Pancreas (tissue), 10 donors: ENCODE measurements around the gene CCNJL. TPM values are rescaled to one million over a fixed set of nuclear protein-coding genes. Genes with fewer than 3 reads are reported as not detected.

ENCODE experiments used
- ATAC-seq, 4 donors: fragments of 200-7000 bp; cut with Tn5 transposase; one replicate each; pipeline versions ENCODE4 v1.8.0 to v1.9.1; 2020; ENCODE audit warnings: mild to moderate bottlenecking in 4 of 4, moderate library complexity in 4 of 4
- DNase-seq, 6 donors: peaks; one replicate each; pipeline ENCODE4 v3.0.0-alpha.2; 2020
- FAIRE-seq: peaks from 2 replicates; lab custom pipeline; 2012; peaks lifted over from hg19 to GRCh38; lab: Jason Lieb, UNC
- H3K27ac ChIP-seq, 4 donors: fragments of 200-600 bp; sonication (generic); 1 replicate in 3 of 4; 2 replicates in 1 of 4; pipeline versions ENCODE4 v1.5.0 to v1.8.0; 2020
- H3K27me3 ChIP-seq, 4 donors: fragments of 200-600 bp; one replicate each; pipeline ENCODE4 v1.8.0; 2021
- H3K36me3 ChIP-seq, 3 donors: fragments of 200-600 bp; sonication (generic) in 1 of 3; one replicate each; pipeline versions ENCODE4 v1.5.0 to v1.8.0; 2020 to 2021
- H3K4me1 ChIP-seq, 3 donors: fragments of 200-600 bp; one replicate each; pipeline ENCODE4 v1.8.0; 2021
- H3K4me3 ChIP-seq, 4 donors: fragments of 200-600 bp; sonication (generic) in 2 of 4; one replicate each; pipeline versions ENCODE4 v1.5.0 to v1.8.0; 2020 to 2021
- H3K9me3 ChIP-seq, 4 donors: fragments of 200-600 bp; one replicate each; pipeline ENCODE4 v1.8.0; 2021
- CTCF ChIP-seq, 4 donors: fragments of 200-600 bp; sonication (generic) in 3 of 4; IDR thresholded peaks; one replicate each; pipeline versions ENCODE4 v1.5.0 to v1.8.0; 2021; ENCODE audit warnings: antibody characterized with exemption in 4 of 4
- whole genome bisulfite sequencing, 2 donors: extraction: QIAGEN DNeasy Blood & Tissue Kit; methylation state at CpG; one replicate each; pipeline ENCODE4 v1.1.7; 2013; 5-methylcytosine and 5-hydroxymethylcytosine counted together
- intact Hi-C, 3 donors: fragments of 100-400 bp; cut with DNase I; formaldehyde crosslinking; loops; one replicate each; pipeline versions ENCODE4 v1.11.1 to v1.14.2; 2022
- polyA plus RNA-seq, 2 donors: library from polyadenylated mRNA; stranded (reverse); fragments of 200-250 nt; gene quantifications; one replicate each; pipeline ENCODE4 v1.2.3, GENCODE V29; 2013
- total RNA-seq, 6 donors: library from RNA; stranded (reverse); fragmentation: NEBNext Ultra II Directional in 4 of 6; extraction: Animal tissue kit (Norgen Biotek cat#: 25700) in 4 of 6; gene quantifications; one replicate each; pipeline versions ENCODE4 v1.2.1 to v1.2.4, GENCODE V29; 2021 to 2023
- donor health status: healthy with polysubstance abuse.
- donor health status: DM: no; HTN: no; CAD: no; lungs with moderate emphysema.
- donor health status: DM: no; HTN: no; CAD: no.
- donor health status: control.
- donor health status: control.
- donor health status: Bipolar disorder and iron deficiency.
- donor health status: DM: yes; HTN: yes; CAD: no.
- donor health status: DM: no; HTN: no; CAD: no.
- donor health status: DM: no; HTN: no; CAD: no.
- donor health status: DM: yes; HTN: yes; CAD: no.

CCNJL gene
- total and polyA plus RNA-seq, 8 donors = 0.06 to 0.58 (median 0.14) TPM

DNA sequence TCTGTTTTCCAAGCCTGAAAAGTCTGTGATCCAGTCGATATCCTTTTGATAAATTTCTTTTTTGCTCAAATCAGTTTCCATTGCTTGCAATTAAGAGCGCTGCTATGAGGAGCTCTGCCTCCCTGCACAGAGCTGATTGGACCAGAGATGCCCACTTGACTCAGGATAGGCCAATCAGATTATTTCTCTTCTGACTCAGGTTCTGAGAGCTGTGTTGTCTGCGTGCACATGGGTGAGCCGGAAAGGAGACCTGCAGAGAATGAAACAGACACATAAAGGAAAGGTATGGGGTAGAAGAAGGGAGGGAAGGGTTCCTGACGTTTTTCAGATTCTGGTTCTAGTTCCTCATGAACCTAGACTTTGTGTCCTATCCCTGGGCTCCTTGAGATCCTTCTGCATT is 98.8 kb downstream of the CCNJL start:
- 71 to 79% methylated on average over 5 of the region's 5 CpGs for WGBS, 2 donors
- Histone ChIP-seq H3K27ac (no peak overlapping the region), H3K4me3 (no peak overlapping the region), H3K9me3 (no peaks in the 10 kb centered on the region), H3K36me3 (no peaks in the 10 kb centered on the region), H3K4me1 (no peaks in the 10 kb centered on the region), H3K27me3 (no peaks in the 10 kb centered on the region)
- no peak for ATAC-seq
- intact Hi-C loops = no loop called here
- no peak for TF ChIP-seq CTCF (IDR thresholded peaks at IDR 0.05)
- no peak for FAIRE-seq
- no peak for DNase-seq

GRCh38 chr5:160211352-160211751 is 101.0 kb downstream of the CCNJL start:
- 70 to 81% methylated on average over 2 of the region's 2 CpGs for WGBS, 2 donors
- TF ChIP-seq CTCF (IDR thresholded peaks at IDR 0.05) = no peak
- no peak overlapping the region for H3K4me3 ChIP-seq
- no peak overlapping the region for H3K27ac ChIP-seq
- H3K36me3 ChIP-seq = no peaks in the 10 kb centered on the region
- DNase-seq = no peak
- intact Hi-C loops = no loop called here
- no peaks in the 10 kb centered on the region for H3K4me1 ChIP-seq
- no peaks in the 10 kb centered on the region for H3K27me3 ChIP-seq
- no peaks in the 10 kb centered on the region for H3K9me3 ChIP-seq
- no peak for FAIRE-seq
- ATAC-seq = no peak

DNA sequence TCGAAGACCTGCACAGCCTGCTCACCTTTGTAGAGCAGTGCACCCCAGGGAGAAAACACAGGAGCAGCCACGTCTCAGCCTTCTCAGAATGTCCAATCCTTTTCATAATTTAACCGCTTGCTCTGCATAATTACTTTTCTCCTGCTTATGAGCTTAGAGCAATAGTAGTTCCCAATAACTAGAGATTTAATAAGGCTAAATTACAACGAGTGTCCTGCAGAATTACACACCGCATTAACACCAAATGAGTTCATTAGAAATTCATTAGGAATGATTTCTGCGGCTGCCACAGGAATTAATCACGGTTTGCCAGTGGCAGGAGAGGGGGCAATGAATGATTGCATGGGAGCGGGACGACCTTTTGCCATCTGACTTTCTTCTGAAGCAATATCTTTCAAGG is 101.8 kb downstream of the CCNJL start:
- Histone ChIP-seq H3K4me3 (no peak overlapping the region), H3K27ac (no peak overlapping the region), H3K36me3 (no peaks in the 10 kb centered on the region), H3K27me3 (no peaks in the 10 kb centered on the region), H3K9me3 (no peaks in the 10 kb centered on the region), H3K4me1 (no peaks in the 10 kb centered on the region)
- intact Hi-C loops = no loop called here
- 73 to 74% methylated on average over 9 of the region's 9 CpGs for WGBS, 2 donors
- DNase-seq = no peak
- no peak for FAIRE-seq
- no peak for ATAC-seq
- TF ChIP-seq CTCF (IDR thresholded peaks at IDR 0.05) = no peak

DNA sequence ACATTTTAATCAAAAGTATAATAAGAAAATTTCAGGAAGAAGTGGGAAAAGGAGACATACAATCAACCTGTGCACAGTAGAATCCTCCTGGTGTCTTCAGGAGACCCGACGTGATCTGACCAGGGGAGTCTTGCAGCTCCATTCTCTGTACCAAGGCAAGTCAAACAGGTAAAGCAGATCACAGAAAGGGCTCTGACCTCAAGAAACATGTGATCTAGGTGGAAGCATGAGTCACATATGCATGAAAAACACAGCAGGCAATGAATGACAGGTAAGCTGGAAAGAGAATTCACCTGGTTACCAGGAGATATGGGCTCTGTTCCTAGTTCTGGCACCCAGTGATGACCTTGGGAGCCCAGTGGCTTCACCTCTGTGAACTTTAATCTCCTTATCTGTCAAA is 102.4 kb downstream of the CCNJL start:
- no peaks in the 10 kb centered on the region for H3K9me3 ChIP-seq
- WGBS, 2 donors = 53 to 71% methylated on average over 2 of the region's 2 CpGs
- no peaks in the 10 kb centered on the region for H3K36me3 ChIP-seq
- FAIRE-seq = no peak
- no peak overlapping the region for H3K27ac ChIP-seq
- no peaks in the 10 kb centered on the region for H3K27me3 ChIP-seq
- peak in 2 of 6 donors; percentile 13 to 22 for DNase-seq
- no peaks in the 10 kb centered on the region for H3K4me1 ChIP-seq
- H3K4me3 ChIP-seq = no peak overlapping the region
- TF ChIP-seq CTCF (IDR thresholded peaks at IDR 0.05) = no peak
- intact Hi-C loops = no loop called here
- peak; percentile 75 to 94 (median 88) for ATAC-seq

DNA sequence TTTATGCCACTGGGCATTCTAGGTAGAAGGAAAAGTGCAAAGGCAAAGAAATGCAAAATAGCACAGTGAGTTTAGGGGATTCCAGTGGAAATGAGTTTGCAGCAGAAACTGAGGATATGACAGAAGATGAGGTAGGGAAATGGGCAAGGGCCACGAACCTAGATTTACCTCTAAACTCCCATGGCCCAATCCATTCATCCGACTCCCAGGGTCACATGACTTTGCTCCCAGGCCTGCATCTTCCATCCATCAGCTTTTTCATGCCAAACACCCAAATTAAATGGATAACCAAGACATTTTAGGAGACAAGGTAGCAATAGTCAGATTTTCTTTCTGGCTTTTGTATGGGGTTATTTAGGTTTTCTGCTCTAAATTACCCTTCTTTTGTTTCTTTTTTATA is 105.3 kb downstream of the CCNJL start:
- intact Hi-C loops = no loop called here
- H3K4me1 ChIP-seq = no peaks in the 10 kb centered on the region
- 75 to 77% methylated on average over 2 of the region's 2 CpGs for WGBS, 2 donors

More for the DNA sequence above, 105.3 kb downstream of the CCNJL start:
- Histone ChIP-seq H3K27me3 (no peaks in the 10 kb centered on the region), H3K9me3 (no peaks in the 10 kb centered on the region), H3K4me3 (no peak overlapping the region), H3K36me3 (no peaks in the 10 kb centered on the region), H3K27ac (no peak overlapping the region)
- no peak for TF ChIP-seq CTCF (IDR thresholded peaks at IDR 0.05)
- no peak for DNase-seq
- FAIRE-seq = no peak
- ATAC-seq = no peak

Other genes starting within 250 kb of the CCNJL start
- 10 to 100 TPM in 4 of 6 donors, 1 to 10 TPM in 2; 8.3 to 14.5 (median 11.8) TPM for gene PWWP2A, start 193.1 kb downstream of the CCNJL start, total RNA-seq
- gene PWWP2A, start 193.1 kb downstream of the CCNJL start, polyA plus RNA-seq = 1 to 10 TPM; 7.9 to 9.7 TPM
- gene FABP6, start 83.1 kb downstream of the CCNJL start, total RNA-seq = not detected
- not detected for gene FABP6, start 83.1 kb downstream of the CCNJL start, polyA plus RNA-seq
- gene C1QTNF2, start 58.1 kb upstream of the CCNJL start, total RNA-seq = under 1 TPM in 4 of 6 donors, not detected in 2; 0.09 to 0.41 (median 0.19) TPM
- gene C1QTNF2, start 58.1 kb upstream of the CCNJL start, polyA plus RNA-seq = under 1 TPM; 0.27 to 0.38 TPM
- 1 to 10 TPM in 5 of 6 donors, under 1 TPM in 1; 0.79 to 3.7 (median 1.7) TPM for gene FAM200C, start 87.5 kb upstream of the CCNJL start, total RNA-seq
- gene FAM200C, start 87.5 kb upstream of the CCNJL start, polyA plus RNA-seq = 1 to 10 TPM; 2.5 to 3.3 TPM
- gene SLU7, start 106.5 kb upstream of the CCNJL start, total RNA-seq = 10 to 100 TPM; 15.8 to 24.6 (median 20.6) TPM
- 10 to 100 TPM; 12.3 to 21.2 TPM for gene SLU7, start 106.5 kb upstream of the CCNJL start, polyA plus RNA-seq
- 1 to 10 TPM in 3 of 6 donors, under 1 TPM in 2, not detected in 1; 0.31 to 2.7 (median 1.3) TPM for gene PTTG1, start 109.3 kb upstream of the CCNJL start, total RNA-seq
- 1 to 10 TPM; 1.2 to 2.0 TPM for gene PTTG1, start 109.3 kb upstream of the CCNJL start, polyA plus RNA-seq